ENCODE results near the gene UBE2V1.
"Not testable (repeated sequence)": the region's sequence is repeated elsewhere in the genome, so short reads cannot be mapped to it uniquely, and the experiment has no call there.

The UBE2V1 gene

GRCh38 chr20:50112512-50113419 is at the start of gene UBE2V1:
Gene UBE2V1, minus strand, starts transcription at chr20:50113150. Its CDS starts 22 bp downstream, at chr20:50113128.
- peak; percentile 75 for DNase-seq (ENCODE audit: low read depth)

- not testable (repeated sequence) for DNase-seq (ENCODE audit: low read depth)
These were observed 48.5 kb upstream of the UBE2V1 start for GRCh38 chr20:50161494-50161893.

GRCh38 chr20:50153500-50154377 is 40.8 kb upstream of the UBE2V1 start, which contains the start of gene PEDS1:
Gene PEDS1, minus strand, starts transcription at chr20:50153723. Its CDS starts 86 bp downstream, at chr20:50153637.
- peak; percentile 75 for DNase-seq (ENCODE audit: low read depth)

GRCh38 chr20:50153153-50153499 is 40.2 kb upstream of the UBE2V1 start:
- DNase-seq (ENCODE audit: low read depth): no peak

GRCh38 chr20:50152394-50153152 is 39.6 kb upstream of the UBE2V1 start:
- DNase-seq (ENCODE audit: low read depth): no peak

GRCh38 chr20:50151034-50151743 is 38.2 kb upstream of the UBE2V1 start:
- DNase-seq (ENCODE audit: low read depth): no peak

- DNase-seq (ENCODE audit: low read depth): no peak
These were observed 36.7 kb upstream of the UBE2V1 start for GRCh38 chr20:50149481-50150254.

GRCh38 chr20:50146732-50147662 is 34.0 kb upstream of the UBE2V1 start:
- no peak for DNase-seq (ENCODE audit: low read depth)

- no peak for DNase-seq (ENCODE audit: low read depth)
These were observed 33.3 kb upstream of the UBE2V1 start for GRCh38 chr20:50146214-50146613.

GRCh38 chr20:50145566-50145965 is 32.6 kb upstream of the UBE2V1 start:
- DNase-seq (ENCODE audit: low read depth): no peak

GRCh38 chr20:50144362-50144761 is 31.4 kb upstream of the UBE2V1 start:
- peak; percentile 93 for DNase-seq (ENCODE audit: low read depth)

- DNase-seq (ENCODE audit: low read depth): no peak
These were observed 29.9 kb upstream of the UBE2V1 start for GRCh38 chr20:50142812-50143211.

- DNase-seq (ENCODE audit: low read depth): no peak
These were observed 29.0 kb upstream of the UBE2V1 start for GRCh38 chr20:50141811-50142561.

- DNase-seq (ENCODE audit: low read depth): no peak
These were observed 28.2 kb upstream of the UBE2V1 start for GRCh38 chr20:50141018-50141675.

GRCh38 chr20:50140339-50140859 is 27.4 kb upstream of the UBE2V1 start:
- no peak for DNase-seq (ENCODE audit: low read depth)

GRCh38 chr20:50138479-50139393 is 25.8 kb upstream of the UBE2V1 start:
- no peak for DNase-seq (ENCODE audit: low read depth)

GRCh38 chr20:50138120-50138478 is 25.1 kb upstream of the UBE2V1 start:
- DNase-seq (ENCODE audit: low read depth): no peak
